Fibroblast of peridontal ligament (primary cell): Measurements from ENCODE around the gene CLEC20A.
A peak's percentile ranks its signal among the peaks of the same experiment; 100 is the strongest.

Experiments used
- DNase-seq: peaks from one replicate; pipeline ENCODE4 v3.0.0-alpha.2; 2010; ENCODE audit errors: extremely low read depth

CLEC20A gene

GRCh38 chr1:178496410-178497135 lies at the start of gene CLEC20A:
CLEC20A (minus strand) TSS chr1:178496964; CDS start chr1:178496939, 25 bp downstream.
- DNase-seq, result no peak

DNA sequence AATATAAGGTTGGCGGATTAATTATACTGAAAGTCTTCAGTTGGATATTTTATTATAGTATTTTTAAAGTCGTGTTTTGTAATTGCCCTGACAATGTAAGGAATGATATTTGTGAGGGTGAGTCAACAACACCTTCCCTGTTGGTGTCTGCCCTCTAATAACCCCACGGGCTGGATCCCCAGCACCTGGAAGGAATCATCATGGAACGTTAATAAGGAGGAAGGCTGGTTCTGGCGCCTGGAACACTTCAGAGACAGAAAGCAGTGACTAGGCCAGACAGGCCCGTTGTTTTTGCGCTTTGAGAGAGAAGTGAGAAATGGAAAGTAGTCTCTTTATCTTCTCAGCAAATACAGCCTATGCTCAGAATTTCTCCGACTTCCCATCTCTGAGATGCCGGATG lies 47.8 kb upstream of the CLEC20A start:
- no peak for DNase-seq

DNA sequence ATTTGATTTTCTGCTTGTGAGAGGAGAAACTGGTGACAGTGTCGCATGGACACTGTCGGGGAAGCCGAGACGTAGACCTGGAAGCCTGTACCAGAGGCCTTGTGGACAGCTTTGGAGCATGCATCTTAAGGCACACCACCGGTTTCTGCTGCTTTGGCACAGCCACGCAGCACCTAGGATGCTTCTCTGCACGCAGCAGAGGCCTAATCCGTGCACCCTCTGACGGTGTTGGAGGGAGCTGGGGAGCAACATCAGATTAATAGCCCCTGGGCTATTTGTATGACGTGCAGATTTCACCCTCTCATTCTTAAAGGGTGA lies 46.5 kb upstream of the CLEC20A start:
- DNase-seq, result no peak

- peak; percentile 88 for DNase-seq
These were observed 46.0 kb upstream of the CLEC20A start for GRCh38 chr1:178542554-178543289.

- DNase-seq, result no peak
These were observed 45.2 kb upstream of the CLEC20A start for GRCh38 chr1:178541829-178542553.

GRCh38 chr1:178541379-178541778 lies 44.6 kb upstream of the CLEC20A start:
- DNase-seq, result no peak

DNA sequence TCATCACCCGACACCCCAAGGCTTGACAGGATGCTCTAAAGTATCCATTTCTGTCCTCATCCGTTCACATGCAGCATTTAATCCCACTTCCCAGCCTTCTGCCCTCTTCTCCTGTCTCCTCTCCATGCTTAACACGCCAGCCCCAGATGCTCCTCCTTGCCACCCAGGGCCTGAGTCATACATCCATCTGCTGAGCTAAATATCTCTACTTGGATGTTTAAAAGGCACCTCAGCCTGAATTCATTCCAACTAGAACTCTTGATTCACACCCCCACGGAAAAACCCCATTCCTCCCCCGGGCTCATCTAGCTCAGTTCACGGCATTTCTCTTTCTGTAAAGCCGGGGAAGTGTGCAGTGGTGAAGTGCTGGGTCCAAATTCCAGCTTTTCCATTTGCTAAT lies 43.9 kb upstream of the CLEC20A start:
- peak; percentile 65 for DNase-seq

- DNase-seq, result no peak
These were observed 43.4 kb upstream of the CLEC20A start for GRCh38 chr1:178540204-178540603.

- no peak for DNase-seq
These were observed 42.5 kb upstream of the CLEC20A start for GRCh38 chr1:178539291-178539690.

GRCh38 chr1:178538192-178538916 lies 41.6 kb upstream of the CLEC20A start:
- peak; percentile 26 for DNase-seq

DNA sequence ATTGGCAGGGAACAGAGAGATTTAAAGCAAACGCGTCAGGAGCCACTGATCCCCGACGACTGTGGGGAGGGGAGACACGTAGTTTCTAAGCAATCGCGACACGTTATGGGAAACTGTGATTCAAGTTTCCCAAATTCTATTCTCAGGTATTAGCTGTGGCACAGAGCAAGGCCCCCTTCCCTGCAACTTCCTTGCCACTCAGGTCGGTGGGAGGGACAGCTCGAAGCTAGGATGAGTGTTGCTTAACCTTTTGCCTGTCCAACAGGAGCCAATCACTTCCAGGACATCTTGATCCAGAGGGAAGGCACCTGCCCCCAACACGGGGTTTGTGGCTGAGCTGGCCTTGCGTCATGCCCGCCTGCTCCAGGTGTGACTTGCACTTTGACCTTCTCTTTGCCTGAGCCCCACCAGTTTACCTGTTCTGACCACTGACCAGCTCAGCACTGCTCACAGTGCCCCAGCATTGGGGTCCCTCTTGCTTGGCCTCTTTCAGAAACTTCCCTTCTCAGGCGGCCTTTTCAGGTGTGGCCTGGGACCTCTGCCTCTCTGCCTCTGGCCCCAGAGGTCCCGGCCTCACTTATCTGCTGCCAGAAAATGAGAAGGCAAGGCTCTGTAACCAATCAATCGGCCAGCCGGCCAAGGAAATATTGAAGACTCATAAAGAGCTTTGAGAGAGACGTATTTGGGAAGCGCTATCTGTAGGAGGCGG lies 40.8 kb upstream of the CLEC20A start:
- DNase-seq, result no peak

- DNase-seq, result peak; percentile 95
These were observed 40.1 kb upstream of the CLEC20A start for GRCh38 chr1:178536844-178537371.

GRCh38 chr1:178536329-178536728 lies 39.6 kb upstream of the CLEC20A start:
- no peak for DNase-seq

- DNase-seq, result no peak
These were observed 37.5 kb upstream of the CLEC20A start for GRCh38 chr1:178534137-178534868.

- DNase-seq, result no peak
These were observed 36.6 kb upstream of the CLEC20A start for GRCh38 chr1:178533121-178533946.

- DNase-seq, result peak; percentile 85
These were observed 35.6 kb upstream of the CLEC20A start for GRCh38 chr1:178532392-178532791.

GRCh38 chr1:178531887-178532286 lies 35.1 kb upstream of the CLEC20A start:
- no peak for DNase-seq

- DNase-seq, result no peak
These were observed 33.7 kb upstream of the CLEC20A start for GRCh38 chr1:178530502-178530901.

- no peak for DNase-seq
These were observed 33.3 kb upstream of the CLEC20A start for GRCh38 chr1:178530037-178530402.
